ENCODE data around the gene APCDD1L.

GRCh38 chr20:58440021-58440767, 75.0 kb downstream of the APCDD1L start:
- TF ChIP-seq POLR2AphosphoS5 (IDR thresholded peaks at IDR 0.05; ENCODE audit: borderline replicate concordance, low read depth, low read length): no peak
- no peak for TF ChIP-seq FOXP2 (optimal IDR thresholded peaks at IDR 0.05; ENCODE audit: control extremely low read depth, extremely low read length, insufficient read depth)
